Epithelial cell of esophagus (primary cell): Measurements from ENCODE around the gene S100A13.
A peak's percentile ranks its signal among the peaks of the same experiment; 100 is the strongest.
"Not testable (repeated sequence)": the region's sequence is repeated elsewhere in the genome, so short reads cannot be mapped to it uniquely, and the experiment has no call there.

Experiments used
- DNase-seq: peaks from one replicate; pipeline ENCODE4 v3.0.0; 2010; ENCODE audit warnings: low read depth
- H3K4me3 ChIP-seq: 2 replicates; pipeline ENCODE4 v1.5.1; 2011; ENCODE audit warnings: mild to moderate bottlenecking, low read length, control low read depth
- CTCF ChIP-seq: IDR thresholded peaks from 2 replicates; pipeline ENCODE4 v1.5.1; 2011; ENCODE audit warnings: low read depth, mild to moderate bottlenecking, low read length, control low read depth, inconsistent platforms; ENCODE audit not compliant: insufficient read depth; ENCODE audit errors: missing control alignments

Gene S100A13

DNA sequence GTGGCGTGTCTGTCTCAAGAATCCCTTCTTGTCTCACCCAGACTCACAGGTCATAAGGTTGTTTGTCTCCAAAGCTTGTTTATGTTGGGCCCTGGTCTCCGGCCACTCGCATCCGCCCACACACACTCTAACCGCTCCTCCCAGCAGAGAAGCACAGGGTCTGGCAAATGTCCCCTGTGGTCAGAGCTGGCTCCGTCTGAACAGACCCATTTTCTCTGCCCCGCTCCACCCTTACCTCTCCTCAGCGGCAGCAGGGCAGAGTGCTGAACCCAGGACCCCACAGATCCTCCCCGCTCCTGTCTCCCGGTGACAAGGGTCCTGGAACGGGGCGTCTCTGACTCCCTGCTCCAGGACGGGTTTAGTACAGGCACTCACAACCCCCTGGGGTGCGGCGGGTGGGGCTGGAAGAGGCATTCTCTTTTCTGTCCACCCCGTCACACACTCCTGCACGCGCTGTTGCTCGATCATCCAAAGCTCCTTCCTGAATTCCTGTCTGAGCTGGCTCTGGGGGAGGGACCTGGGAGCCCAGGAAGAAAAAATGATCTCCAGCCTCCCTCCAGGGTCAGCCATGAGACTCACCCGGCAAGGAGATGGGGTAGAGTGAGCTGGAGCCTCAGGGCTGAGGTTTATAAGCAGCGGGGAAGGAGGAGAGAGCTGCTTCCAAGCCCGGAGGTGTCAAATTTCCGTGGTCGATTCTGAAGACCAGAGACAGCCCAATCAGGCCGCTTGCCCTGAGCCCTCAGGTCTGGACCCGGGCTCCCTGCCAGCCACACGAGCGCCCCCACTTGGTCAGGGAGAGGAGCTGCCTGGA, at the start of gene S100A13:
S100A13 (minus strand) TSS at position 602 of the 811 bp plus-strand sequence. CDS start 1,033 bp downstream, outside the sequence.
- peak; percentile 87 for DNase-seq
- peak within 1 kb of the TSS; percentile 62 for H3K4me3 ChIP-seq
- TF ChIP-seq CTCF: peak; percentile 42

DNA sequence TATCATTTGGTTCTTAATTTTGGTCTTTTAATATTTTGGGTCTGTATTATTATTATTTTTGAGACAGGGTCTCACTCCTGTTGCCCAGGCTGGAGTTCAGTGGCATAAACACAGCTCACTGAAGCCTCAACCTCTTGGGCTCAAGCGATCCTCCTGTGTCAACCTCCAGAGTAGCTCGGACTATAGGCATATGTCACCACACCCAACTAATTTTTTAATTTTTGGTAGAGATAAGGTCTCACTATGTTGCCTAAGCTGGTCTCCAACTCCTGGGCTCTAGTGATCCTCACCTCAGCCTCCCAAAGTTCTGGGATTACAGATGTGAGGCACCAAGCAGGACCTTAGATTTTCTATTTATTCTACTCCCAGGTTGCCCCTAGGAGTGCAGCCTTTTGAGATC, 46.2 kb upstream of the S100A13 start:
- TF ChIP-seq CTCF: no peak
- no peak for DNase-seq
- no peak overlapping the region for H3K4me3 ChIP-seq

- peak overlapping the region; percentile 61 for H3K4me3 ChIP-seq
- peak; percentile 82 for DNase-seq
These were observed 44.5 kb upstream of the S100A13 start for GRCh38 chr1:153671628-153672353.

DNA sequence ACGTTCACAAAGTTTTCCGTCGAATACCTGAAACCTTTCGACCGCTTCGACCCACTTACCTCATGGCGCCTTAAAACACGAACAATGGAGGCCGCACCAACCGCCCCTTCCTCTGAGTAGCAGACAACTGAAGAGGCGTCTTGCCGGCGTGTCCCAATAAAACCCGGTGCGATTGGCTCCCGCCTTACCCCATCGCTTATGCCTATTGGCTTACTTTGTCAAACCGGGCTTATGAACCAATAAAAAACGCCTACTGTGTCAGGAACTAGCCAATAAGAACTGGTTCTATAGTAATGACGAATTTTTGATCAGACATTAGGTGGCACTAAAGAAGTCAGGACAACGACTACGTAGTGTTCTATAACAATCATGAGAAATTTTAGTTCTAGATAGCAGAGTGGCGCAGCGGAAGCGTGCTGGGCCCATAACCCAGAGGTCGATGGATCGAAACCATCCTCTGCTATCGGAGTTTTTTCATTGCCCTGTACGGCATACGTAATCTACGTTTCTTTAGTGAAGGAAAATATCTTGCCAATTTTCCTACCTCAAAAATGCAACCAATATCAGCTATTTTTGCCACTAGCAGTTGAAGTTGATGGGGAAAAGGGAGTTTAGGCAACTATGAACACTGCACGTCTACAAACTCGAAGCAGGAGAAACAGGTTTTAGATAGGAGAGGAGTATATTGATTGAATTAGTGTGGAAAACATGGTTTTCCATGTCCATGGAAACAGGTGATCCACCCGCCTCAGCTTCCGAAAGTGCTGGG, 43.7 kb upstream of the S100A13 start, which contains the start of gene ILF2:
ILF2 (minus strand) TSS at position 135 of the 769 bp plus-strand sequence; CDS start at position 64, 71 bp downstream.
- DNase-seq: peak; percentile 100
- no peak for TF ChIP-seq CTCF

GRCh38 chr1:153670257-153670858, 43.1 kb upstream of the S100A13 start:
- TF ChIP-seq CTCF: no peak
- DNase-seq: no peak
- H3K4me3 ChIP-seq: peak overlapping the region; percentile 66

More for the DNA sequence above, 43.7 kb upstream of the S100A13 start, which contains the start of gene ILF2:
- peak within 1 kb of the TSS; percentile 66 for H3K4me3 ChIP-seq

GRCh38 chr1:153669606-153670005, 42.3 kb upstream of the S100A13 start:
- DNase-seq: no peak
- no peak for TF ChIP-seq CTCF
- H3K4me3 ChIP-seq: peak overlapping the region; percentile 66

GRCh38 chr1:153668672-153669071, 41.4 kb upstream of the S100A13 start:
- not testable (repeated sequence) for DNase-seq, H3K4me3 ChIP-seq
